RWPE2 (cell line): ENCODE data around the gene BANF1.
"Not testable (repeated sequence)": the region's sequence is repeated elsewhere in the genome, so short reads cannot be mapped to it uniquely, and the experiment has no call there.

Experiments
- ATAC-seq: fragments of 200-7000 bp; cut with Tn5 transposase; 3 replicates; pipeline ENCODE4 v1.9.1; 2021; ENCODE audit warnings: low read depth
- DNase-seq: peaks from one replicate; pipeline ENCODE4 v3.0.0-alpha.2; 2020; ENCODE audit warnings: low spot score
- H3K27ac ChIP-seq: fragments of 450-650 bp; 2 replicates; pipeline ENCODE4 v1.5.1; 2017; ENCODE audit warnings: mild to moderate bottlenecking; ENCODE audit not compliant: poor library complexity, severe bottlenecking
- H3K27me3 ChIP-seq: fragments of 250-450 bp; sonication (Bioruptor Pico); 2 replicates; pipeline ENCODE4 v1.5.1; 2021; ENCODE audit warnings: mild to moderate bottlenecking, moderate library complexity; ENCODE audit not compliant: insufficient read depth, poor library complexity, severe bottlenecking
- H3K36me3 ChIP-seq: fragments of 250-450 bp; sonication (Bioruptor Pico); 2 replicates; pipeline ENCODE4 v1.5.1; 2020; ENCODE audit warnings: low read depth, mild to moderate bottlenecking, moderate library complexity
- H3K4me1 ChIP-seq: fragments of 250-450 bp; sonication (Bioruptor Pico); 2 replicates; pipeline ENCODE4 v1.5.1; 2021; ENCODE audit warnings: mild to moderate bottlenecking, moderate library complexity; ENCODE audit not compliant: insufficient read depth, poor library complexity, severe bottlenecking
- H3K4me3 ChIP-seq: fragments of 250-450 bp; sonication (Bioruptor Pico); 2 replicates; pipeline ENCODE4 v1.5.1; 2021; ENCODE audit warnings: mild to moderate bottlenecking, moderate library complexity; ENCODE audit not compliant: severe bottlenecking
- H3K9me3 ChIP-seq: fragments of 250-450 bp; sonication (Bioruptor Pico); 2 replicates; pipeline ENCODE4 v1.5.1; 2021; ENCODE audit warnings: mild to moderate bottlenecking, moderate library complexity; ENCODE audit not compliant: severe bottlenecking
- CTCF ChIP-seq: fragments of 450-650 bp; IDR thresholded peaks from one replicate; pipeline ENCODE4 v1.5.1; 2017; ENCODE audit warnings: mild to moderate bottlenecking, moderate library complexity; ENCODE audit not compliant: poor library complexity, severe bottlenecking

The BANF1 gene

GRCh38 chr11:66008468-66009101, 6.3 kb downstream of the BANF1 start:
- H3K9me3 ChIP-seq: no peaks in the 10 kb centered on the region
- no peak overlapping the region for H3K4me3 ChIP-seq
- ATAC-seq (peak; percentile 33), DNase-seq (no peak)
- TF ChIP-seq CTCF: no peak
- H3K27ac ChIP-seq: peak overlapping the region; percentile 75
- no peaks in the 10 kb centered on the region for H3K27me3 ChIP-seq
- peaks cover 19% of the 10 kb centered on the region for H3K36me3 ChIP-seq
- H3K4me1 ChIP-seq: peaks cover 30% of the 10 kb centered on the region

GRCh38 chr11:66010036-66010435, 7.7 kb downstream of the BANF1 start:
- not testable (repeated sequence) for H3K36me3 ChIP-seq, H3K27me3 ChIP-seq, H3K4me3 ChIP-seq, ATAC-seq, DNase-seq, H3K9me3 ChIP-seq
- H3K4me1 ChIP-seq: peaks cover 32% of the 10 kb centered on the region
- H3K27ac ChIP-seq: peak overlapping the region; percentile 75

DNA sequence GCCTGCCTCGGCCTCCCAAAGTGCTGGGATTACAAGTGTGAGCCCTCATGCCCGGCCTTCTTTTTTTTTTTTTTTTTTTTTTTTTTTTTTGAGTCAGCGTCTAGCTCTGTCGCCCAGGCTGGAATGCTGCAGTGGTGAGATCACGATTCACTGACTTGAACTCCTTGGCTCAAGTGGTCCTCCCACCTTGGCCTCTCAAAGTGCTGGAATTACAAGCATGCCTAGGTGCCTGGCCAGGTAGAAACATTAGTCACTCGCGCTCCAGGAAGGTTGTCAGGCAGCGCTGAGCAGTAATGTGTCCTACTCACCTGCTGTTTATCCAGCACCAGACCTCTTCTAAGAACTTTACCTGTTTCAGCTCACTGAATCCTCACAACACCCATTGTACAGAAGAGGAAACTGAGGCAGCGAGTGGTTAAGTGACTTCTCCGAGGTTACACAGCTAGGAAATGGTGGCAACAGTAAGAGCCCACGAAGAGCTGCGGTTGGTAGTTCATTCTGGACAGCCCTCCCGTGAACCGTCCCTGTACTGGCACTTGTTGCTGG, 9.0 kb downstream of the BANF1 start:
- Histone ChIP-seq H3K9me3 (no peaks in the 10 kb centered on the region), H3K36me3 (no peaks in the 10 kb centered on the region), H3K4me1 (peaks cover 43% of the 10 kb centered on the region), H3K27ac (peak overlapping the region; percentile 75), H3K27me3 (no peaks in the 10 kb centered on the region), H3K4me3 (no peak overlapping the region)
- no peak for TF ChIP-seq CTCF
- ATAC-seq: peak; percentile 85
- DNase-seq: peak; percentile 94

- no peak for TF ChIP-seq CTCF
- Histone ChIP-seq H3K27ac (peak within 1 kb of the TSS; percentile 75), H3K4me3 (no peak within 1 kb of the TSS), H3K9me3 (no peaks in the 10 kb centered on the region), H3K4me1 (peaks cover 43% of the 10 kb centered on the region), H3K27me3 (no peaks in the 10 kb centered on the region), H3K36me3 (no peaks in the 10 kb centered on the region)
- ATAC-seq: no peak
- DNase-seq: no peak
Observed at GRCh38 chr11:66011785-66012303, 9.5 kb downstream of the BANF1 start, which contains the start of gene CST6. CST6 (plus strand) TSS chr11:66012008; CDS start chr11:66012045, 37 bp downstream.

- peak overlapping the region; percentile 75 for H3K27ac ChIP-seq
- H3K36me3 ChIP-seq: no peaks in the 10 kb centered on the region
- peaks cover 43% of the 10 kb centered on the region for H3K4me1 ChIP-seq
- H3K9me3 ChIP-seq: no peaks in the 10 kb centered on the region
- ATAC-seq (no peak), DNase-seq (no peak)
- TF ChIP-seq CTCF: no peak
- no peaks in the 10 kb centered on the region for H3K27me3 ChIP-seq
- no peak overlapping the region for H3K4me3 ChIP-seq
Observed at GRCh38 chr11:66012371-66012945, 10.2 kb downstream of the BANF1 start.
